Cerebellar nuclear complex (tissue), 1 donor: ENCODE data around the gene MST1.

Experiments
- DNase-seq, 2 experiments: peaks; one replicate each; lab custom pipeline; 2025; lab: John Stamatoyannopoulos, UW

MST1 gene

DNA sequence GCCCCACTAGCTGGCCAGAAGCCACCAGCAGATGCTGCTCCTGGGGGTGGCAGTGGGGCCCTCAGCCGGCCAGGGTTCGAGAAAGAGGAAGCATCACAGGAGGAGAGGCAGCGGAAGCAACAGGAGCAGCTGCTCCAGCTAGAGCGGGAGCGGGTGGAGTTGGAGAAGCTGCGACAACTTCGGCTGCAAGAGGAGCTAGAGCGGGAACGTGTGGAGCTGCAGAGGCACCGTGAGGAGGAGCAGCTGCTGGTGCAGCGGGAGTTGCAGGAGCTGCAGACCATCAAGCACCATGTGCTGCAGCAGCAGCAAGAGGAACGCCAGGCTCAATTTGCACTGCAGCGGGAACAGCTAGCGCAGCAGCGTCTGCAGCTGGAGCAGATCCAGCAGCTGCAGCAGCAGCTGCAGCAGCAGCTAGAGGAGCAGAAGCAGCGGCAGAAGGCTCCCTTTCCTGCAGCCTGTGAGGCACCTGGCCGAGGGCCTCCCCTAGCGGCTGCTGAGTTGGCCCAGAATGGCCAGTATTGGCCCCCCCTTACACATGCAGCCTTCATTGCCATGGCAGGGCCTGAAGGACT is 32.6 kb downstream of the MST1 start:
- no peak for DNase-seq

DNA sequence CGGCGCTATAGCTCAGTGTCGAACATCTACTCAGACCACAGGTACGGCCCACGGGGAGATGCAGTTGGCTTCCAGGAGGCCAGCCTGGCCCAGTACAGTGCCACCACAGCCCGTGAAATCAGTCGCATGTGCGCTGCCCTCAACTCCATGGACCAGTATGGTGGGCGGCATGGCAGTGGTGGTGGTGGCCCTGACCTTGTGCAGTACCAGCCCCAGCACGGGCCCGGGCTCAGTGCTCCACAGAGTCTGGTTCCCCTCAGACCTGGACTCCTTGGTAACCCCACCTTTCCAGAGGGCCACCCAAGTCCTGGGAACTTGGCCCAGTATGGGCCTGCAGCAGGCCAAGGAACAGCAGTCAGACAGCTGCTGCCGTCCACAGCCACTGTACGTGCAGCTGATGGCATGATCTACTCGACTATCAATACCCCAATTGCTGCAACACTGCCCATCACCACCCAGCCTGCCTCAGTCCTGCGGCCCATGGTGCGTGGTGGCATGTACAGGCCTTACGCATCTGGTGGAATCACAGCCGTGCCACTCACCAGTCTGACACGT is 33.5 kb downstream of the MST1 start:
- DNase-seq = no peak

DNA sequence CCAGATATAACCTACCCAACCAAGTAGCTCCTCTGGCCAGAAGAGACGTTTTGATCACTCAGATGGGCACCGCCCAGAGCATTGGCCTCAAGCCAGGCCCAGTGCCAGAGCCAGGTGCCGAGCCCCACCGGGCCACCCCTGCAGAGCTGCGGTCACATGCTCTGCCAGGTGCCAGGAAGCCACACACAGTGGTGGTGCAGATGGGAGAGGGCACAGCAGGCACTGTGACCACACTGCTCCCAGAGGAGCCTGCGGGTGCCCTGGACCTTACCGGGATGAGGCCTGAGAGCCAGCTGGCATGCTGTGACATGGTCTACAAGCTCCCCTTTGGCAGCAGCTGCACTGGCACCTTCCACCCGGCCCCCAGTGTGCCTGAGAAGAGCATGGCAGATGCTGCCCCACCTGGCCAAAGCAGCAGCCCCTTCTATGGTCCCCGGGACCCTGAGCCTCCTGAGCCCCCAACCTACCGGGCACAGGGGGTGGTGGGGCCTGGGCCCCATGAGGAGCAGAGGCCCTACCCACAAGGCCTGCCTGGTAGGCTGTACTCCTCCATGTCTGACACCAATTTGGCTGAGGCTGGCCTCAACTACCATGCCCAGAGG is 34.2 kb downstream of the MST1 start:
- no peak for DNase-seq

DNA sequence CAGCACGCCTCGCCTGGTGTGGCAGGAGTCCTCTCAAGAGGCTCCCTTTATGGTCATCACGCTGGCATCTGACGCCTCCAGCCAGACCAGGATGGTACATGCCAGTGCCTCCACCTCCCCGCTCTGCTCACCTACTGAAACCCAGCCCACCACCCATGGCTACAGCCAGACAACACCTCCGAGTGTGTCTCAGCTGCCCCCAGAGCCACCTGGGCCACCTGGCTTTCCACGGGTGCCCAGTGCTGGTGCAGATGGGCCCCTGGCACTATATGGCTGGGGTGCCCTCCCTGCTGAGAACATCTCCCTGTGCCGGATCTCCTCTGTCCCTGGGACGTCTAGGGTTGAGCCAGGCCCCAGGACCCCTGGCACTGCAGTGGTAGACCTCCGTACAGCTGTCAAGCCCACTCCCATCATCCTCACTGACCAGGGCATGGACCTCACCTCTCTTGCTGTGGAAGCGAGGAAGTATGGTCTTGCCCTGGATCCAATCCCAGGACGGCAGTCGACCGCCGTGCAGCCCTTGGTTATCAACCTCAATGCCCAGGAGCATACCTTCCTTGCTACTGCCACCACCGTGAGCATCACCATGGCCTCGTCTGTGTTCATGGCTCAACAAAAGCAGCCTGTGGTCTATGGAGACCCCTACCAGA is 35.0 kb downstream of the MST1 start:
- no peak for DNase-seq

DNA sequence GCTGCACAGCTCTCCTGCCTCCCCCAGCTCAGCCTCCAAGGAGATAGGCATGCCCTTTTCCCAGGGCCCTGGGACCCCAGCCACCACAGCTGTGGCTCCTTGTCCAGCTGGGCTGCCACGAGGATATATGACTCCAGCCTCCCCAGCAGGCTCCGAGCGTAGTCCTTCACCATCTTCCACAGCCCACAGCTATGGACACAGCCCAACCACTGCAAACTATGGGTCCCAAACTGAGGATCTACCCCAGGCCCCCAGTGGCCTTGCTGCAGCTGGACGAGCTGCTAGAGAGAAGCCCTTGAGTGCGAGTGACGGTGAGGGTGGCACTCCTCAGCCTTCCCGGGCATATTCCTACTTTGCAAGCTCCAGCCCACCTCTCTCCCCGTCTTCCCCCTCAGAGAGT is 35.7 kb downstream of the MST1 start:
- DNase-seq = no peak

DNA sequence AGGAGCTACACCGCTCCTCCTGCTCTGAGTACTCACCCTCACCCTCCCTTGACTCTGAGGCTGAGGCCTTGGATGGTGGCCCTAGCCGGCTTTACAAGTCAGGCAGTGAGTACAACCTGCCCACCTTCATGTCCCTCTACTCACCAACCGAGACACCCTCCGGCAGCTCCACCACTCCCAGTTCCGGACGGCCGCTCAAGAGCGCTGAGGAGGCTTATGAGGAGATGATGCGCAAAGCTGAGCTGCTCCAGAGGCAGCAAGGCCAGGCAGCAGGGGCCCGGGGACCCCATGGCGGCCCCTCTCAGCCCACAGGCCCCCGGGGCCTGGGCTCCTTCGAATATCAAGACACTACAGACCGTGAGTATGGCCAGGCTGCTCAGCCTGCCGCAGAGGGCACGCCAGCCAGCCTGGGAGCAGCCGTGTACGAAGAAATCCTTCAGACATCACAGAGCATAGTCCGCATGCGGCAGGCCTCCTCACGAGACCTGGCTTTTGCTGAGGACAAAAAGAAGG is 36.3 kb downstream of the MST1 start:
- DNase-seq = no peak

DNA sequence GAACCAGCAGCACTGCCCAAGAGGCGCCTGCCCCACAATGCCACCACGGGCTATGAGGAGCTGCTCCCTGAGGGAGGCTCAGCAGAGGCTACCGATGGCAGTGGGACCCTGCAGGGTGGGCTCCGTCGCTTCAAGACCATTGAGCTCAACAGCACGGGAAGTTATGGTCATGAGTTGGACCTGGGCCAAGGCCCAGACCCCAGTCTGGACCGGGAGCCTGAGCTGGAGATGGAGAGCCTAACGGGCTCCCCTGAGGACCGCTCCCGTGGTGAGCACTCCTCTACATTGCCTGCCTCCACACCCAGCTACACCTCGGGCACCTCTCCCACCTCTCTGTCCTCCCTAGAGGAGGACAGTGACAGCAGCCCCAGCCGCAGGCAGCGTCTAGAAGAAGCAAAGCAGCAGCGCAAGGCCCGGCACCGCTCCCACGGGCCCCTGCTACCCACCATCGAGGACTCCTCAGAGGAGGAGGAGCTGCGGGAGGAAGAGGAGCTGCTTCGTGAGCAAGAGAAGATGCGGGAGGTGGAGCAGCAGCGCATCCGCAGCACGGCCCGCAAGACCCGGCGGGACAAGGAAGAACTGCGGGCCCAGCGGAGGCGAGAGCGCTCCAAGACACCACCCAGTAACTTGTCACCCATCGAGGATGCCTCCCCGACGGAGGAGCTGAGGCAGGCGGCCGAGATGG is 36.9 kb downstream of the MST1 start:
- DNase-seq = no peak

DNA sequence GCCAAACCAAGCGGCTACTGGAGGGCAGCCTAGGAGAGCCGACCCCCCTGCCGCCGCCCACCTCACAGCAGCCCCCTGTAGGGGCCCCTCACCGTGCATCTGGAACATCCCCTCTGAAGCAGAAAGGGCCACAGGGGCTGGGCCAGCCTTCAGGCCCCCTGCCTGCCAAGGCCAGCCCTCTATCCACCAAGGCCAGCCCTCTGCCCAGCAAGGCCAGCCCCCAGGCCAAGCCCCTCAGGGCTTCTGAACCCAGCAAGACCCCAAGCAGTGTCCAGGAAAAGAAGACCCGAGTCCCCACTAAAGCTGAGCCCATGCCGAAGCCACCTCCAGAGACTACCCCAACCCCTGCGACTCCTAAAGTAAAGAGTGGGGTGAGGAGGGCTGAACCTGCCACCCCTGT is 38.6 kb downstream of the MST1 start:
- DNase-seq = no peak

DNA sequence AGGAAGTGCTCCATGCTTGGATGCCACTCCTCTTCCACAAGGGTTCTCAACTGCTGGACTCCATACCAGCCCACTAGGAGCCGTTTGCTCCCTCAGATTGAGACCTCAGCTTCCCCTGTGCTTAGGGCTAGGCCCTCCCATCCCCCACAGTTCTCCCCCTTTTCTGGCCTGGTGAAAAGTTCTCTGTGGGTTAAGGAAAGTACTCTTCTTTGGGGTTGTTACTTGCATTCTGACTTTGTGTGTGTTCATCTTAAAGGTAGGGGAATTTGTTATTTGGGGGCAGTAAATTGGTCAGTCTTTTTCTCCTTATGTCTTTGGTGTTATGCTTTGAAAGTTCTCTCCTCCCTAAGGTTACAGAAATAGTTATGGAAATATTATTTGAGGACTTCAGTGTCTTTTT is 39.1 kb downstream of the MST1 start:
- DNase-seq = no peak

DNA sequence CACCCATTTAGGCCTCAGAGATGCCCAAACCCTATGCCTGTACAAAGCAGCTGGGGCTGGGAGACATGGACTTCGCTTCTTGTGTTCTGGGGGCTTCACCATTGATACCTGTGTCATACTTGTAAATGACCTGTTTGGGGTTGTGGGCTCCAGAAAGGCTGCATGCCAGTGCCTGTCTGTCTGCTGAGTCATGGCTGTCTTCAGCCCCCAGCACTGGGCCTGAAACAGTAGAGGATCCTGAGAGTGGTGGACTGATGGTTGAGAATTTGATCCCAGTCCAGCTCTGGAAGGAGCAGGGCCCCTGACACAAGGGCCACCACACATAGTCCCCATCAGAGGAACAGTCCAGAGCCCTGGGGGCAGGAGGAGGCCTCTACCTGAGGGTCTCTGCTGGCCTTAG is 39.7 kb downstream of the MST1 start:
- DNase-seq = no peak

DNA sequence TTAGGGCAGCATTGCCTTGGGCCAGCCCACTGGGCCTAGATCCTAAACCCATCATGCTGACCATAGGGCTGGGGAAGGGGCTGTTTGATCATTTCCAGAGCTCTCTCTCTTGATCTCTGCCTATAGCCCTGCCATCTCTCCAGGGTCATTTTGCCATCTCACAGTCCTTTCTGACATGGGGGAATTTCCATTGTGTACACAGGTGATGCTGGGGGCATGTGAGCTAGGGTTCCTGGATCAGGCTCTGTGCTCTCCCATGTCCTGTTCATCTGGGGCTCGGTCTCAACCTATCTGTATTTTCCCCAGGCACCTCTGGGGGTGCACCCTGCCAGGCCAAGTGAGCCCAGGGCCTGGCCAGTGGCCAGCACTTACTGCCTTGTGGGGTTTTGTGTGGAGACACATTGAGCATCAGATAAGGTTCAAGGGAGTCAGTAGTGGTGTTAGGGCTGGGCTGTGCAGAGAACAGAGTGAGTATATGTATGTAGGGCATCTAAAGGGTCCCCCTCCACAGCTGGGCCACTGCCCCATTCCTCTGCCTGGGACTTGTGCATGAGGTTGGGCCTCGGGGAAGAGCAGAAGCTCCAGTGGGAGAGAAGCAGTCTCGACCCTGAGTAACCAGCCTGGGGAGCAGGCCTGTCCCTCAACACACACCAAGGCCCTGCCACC is 40.8 kb downstream of the MST1 start:
- DNase-seq = no peak

DNA sequence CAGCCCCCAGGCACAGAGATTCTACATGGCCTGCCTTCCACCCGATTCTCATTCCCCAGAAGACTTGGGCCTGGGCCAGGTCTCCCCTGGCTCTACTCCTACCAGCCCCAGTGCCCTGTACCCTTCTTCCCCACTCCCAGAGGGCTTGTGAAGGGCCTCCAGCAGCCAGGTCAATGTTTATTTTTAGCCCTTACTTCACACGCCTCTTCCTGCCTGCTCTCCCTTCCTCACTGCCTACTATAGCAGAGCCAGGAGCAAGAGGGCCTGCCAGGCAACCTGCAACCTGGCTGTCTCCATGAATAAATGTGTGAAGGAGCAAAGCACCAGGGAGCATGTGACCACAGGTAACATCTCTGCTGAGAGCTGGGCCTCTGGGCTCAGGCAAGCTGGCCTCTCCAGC is 41.5 kb downstream of the MST1 start:
- DNase-seq = peak; percentile 25 to 34

DNA sequence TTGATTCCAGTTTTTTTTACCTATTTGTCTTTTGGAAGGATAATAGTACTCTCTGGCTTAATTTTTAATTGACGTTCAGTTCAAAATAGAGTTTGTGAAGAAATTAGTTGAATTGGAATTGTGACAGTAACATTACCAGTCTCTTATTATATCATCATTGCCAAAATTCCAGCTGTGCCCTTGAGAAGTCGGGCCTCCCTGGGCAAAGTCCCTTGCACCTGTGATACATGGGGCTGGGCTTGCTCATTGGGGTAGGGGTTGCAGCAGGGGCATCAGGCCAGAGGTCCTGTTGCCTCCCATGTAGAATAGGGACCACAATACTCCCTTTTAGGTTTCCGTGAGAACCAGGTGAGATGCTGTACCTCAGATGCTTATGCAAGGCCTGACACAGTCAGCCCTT is 43.0 kb downstream of the MST1 start:
- no peak for DNase-seq

DNA sequence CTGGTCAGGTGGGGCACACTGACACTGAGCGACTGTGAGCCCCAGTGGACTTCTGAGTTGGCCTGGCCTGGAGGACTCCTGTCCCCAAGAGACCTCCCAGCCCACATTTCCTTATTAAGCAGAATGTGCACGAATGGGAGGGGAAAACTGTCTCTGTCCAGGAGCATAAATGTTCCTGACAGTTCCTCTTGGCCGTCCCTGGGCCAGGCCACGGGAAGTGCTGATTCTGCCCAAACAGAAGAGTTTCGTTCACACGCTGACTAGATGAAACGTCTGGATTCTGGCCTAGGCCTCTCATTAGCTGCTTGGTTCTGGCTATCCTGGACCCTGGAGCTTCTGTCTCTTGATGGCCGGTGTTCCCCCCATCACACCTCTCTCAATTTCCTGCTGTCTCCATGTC is 44.6 kb downstream of the MST1 start:
- DNase-seq = no peak

DNA sequence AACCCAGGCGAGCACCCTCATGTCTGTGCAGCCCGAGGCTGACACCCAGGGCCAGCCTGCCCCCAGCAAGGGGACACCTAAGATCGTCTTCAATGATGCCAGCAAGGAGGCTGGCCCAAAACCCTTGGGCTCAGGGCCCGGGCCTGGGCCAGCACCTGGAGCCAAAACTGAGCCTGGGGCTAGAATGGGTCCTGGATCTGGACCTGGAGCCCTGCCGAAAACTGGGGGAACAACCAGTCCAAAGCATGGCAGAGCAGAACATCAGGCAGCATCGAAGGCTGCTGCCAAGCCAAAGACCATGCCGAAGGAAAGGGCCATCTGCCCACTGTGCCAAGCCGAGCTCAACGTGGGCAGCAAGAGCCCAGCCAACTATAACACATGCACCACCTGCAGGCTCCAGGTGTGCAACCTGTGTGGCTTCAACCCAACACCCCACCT is 46.5 kb downstream of the MST1 start:
- DNase-seq = no peak

DNA sequence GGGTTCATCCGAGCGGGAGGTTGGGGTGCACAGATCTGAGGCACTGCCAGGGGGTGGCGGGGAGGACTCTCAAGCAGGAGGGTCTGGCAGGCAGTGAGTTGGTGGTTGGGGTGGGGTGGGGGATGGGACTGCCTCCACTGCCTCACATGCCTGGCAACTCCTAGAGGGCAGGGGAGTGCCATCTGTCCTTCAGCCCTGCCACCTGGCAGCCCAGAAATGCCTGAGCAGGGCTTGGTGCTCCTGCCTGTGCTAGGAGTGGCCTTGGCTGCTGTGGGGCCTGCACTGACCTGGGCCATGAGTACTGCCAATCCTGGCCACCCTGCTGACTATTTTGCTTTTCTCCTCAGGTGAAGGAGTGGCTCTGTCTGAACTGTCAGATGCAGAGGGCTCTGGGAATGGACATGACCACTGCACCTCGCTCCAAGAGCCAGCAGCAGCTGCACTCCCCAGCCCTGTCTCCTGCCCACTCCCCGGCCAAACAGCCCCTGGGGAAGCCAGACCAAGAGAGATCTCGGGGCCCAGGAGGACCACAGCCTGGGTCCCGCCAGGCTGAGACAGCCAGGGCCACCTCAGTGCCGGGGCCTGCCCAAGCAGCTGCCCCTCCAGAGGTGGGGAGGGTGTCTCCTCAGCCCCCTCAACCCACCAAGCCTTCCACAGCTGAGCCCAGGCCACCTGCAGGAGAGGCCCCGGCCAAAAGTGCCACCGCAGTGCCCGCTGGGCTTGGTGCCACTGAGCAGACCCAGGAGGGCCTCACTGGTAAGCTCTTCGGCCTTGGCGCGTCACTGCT is 47.2 kb downstream of the MST1 start:
- peak; percentile 85 to 87 for DNase-seq

DNA sequence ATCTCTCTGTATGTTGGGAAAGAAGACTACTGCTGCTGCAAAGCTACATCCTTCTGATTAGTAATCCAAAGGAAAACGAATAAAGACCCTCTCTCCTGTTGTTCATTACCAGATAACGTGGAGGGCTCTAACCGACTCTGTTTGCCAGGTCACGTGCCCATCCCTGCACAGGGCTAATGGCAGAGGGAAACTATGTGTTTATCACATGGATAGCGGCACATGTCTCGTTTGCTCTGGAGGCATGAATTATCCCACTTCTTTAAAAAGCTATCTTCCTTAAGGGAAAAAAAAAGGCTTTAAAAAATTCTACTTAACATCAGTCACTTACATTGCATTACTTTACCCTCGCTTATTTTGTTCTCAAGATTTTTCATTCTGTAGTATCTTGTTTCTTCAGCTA is 48.0 kb downstream of the MST1 start:
- DNase-seq = no peak

DNA sequence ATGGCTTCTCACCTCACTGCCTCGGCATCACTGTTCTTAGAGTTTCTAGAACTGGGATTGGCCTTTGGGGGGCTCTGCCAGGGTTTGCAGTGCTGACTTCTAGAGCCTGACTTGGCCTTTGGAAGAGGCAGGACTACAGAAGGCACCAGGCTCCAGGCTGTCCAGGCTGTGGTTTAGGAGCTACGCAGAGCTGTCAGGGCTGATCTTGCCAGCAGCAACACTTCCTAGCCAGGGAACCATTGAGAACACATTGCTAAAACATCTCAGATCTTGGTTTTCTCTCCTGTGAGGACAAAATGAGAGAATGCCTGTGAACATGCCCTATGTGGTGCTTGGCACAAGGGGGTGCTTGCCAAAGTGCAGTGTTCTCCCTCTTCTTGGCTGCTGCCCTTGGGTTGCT is 49.7 kb downstream of the MST1 start:
- no peak for DNase-seq

DNA sequence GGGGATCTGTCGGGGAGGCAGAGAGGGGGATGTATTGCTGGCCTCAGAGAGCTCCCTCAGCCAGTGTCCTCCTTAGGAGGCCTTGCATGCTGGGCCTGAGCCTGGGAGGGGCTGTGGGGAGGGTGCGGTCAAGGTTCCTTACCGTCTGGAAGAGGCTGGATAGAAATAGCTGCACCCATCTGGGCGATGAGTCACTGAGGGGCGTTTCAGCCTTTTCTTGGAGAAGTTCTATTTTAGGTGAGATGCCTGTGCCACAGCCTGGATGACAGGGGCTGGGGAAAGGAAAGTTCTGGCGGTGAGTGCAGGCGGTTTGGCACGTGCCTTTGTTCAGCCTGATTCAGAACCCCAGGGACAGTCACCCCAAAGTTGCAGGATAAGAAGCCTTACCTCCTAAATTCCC is 50.8 kb downstream of the MST1 start:
- no peak for DNase-seq

DNA sequence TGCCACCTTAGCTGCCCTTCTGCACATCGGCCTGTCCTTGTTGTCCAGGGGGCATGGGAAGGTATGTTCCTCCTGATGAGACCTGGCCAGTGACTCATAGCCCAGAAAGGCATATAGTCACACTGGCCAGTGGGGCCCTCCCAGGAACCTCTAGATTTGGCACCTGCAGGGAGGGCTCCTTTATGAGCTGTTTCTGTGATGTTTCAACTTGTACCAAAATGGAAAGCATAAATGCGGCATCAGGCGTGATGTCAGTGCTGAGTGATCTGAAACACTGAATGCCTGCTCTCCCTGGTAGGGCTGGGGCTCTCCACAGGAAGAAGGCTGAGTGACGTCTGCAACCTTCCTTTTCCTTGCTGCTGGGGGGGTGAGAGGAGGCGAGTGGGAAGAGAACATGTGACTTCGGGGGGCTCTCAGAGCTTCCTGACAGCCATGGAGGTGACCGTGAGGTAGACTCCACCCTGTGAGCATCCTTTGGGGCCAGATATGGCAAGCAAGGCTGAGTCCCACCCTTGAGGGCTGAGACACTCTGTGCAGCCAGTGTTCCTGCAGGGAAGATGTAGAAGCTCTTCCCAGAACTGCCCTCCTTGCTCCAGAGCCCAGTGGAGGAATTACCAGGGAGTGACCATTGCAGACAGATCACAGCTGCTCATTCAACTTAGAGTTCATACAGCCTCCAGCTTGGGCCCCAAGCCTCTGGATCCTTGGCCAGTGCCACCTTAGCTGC is 52.2 kb downstream of the MST1 start:
- DNase-seq = no peak

DNA sequence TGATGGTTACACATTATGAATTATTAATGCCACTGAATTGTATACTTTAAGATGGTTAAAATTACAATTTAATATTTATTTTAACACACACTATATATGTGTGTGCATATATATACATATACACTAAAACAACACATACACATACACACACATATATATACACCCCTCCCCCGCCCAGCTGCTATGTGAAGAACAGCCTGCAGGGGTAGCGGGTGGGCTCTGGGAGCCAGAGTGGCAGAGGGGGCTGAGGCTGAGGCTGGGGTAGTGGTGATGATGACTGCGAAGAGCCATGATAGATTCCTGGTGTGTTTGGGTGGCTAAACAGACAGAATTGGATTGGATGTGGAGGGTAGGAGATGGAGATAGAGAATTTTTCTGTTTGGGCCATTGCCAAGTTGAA is 54.5 kb downstream of the MST1 start:
- DNase-seq = no peak
